ENCODE results near the gene RAB4A.

The RAB4A gene

GRCh38 chr1:229309684-229310083, 38.8 kb downstream of the RAB4A start:
- Histone ChIP-seq H3K9me3 (ENCODE audit: control insufficient read depth in 2 of 2, low read length in 2 of 2) (no peaks in the 10 kb centered on the region), H3K9ac (ENCODE audit: low read depth in 1 of 2, low read length in 2 of 2) (no peak overlapping the region), H3K4me3 (ENCODE audit: low read length in 2 of 2) (no peak overlapping the region), H3K4me1 (ENCODE audit: control insufficient read depth in 2 of 2, insufficient read depth in 2 of 2, low read length in 2 of 2) (no peaks in the 10 kb centered on the region), H3K36me3 (ENCODE audit: control insufficient read depth in 2 of 2, insufficient read depth in 2 of 2, low read length in 2 of 2) (peaks cover 23 to 35% of the 10 kb centered on the region in 2 donors), H3K27me3 (ENCODE audit: control insufficient read depth in 2 of 2, insufficient read depth in 2 of 2, low read length in 2 of 2) (no peaks in the 10 kb centered on the region), H3K27ac (ENCODE audit: low read depth in 2 of 2, low read length in 2 of 2) (no peak overlapping the region)

DNA sequence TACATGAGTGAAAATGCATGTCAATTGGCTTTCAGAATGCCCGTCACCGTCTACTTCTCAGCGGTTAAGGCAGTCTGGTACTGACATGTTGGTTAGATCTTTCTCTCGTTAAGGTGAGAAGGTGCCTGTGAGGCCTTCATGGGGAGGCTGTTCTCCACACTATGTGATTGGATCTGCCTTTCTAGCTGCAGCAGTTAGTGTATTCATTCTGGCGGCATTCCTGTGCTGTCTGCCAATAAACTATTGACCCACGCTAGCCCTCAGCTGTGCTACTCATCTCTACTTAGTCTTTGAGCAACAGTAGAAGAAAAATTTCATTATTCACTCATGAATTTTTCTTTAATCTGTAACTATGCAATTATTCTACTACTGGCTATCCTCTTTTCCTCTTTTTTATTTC, 39.9 kb downstream of the RAB4A start:
- H3K4me1 ChIP-seq (ENCODE audit: control insufficient read depth in 2 of 2, insufficient read depth in 2 of 2, low read length in 2 of 2), result no peaks in the 10 kb centered on the region
- H3K27ac ChIP-seq (ENCODE audit: low read depth in 2 of 2, low read length in 2 of 2), result no peak overlapping the region
- H3K36me3 ChIP-seq (ENCODE audit: control insufficient read depth in 2 of 2, insufficient read depth in 2 of 2, low read length in 2 of 2), result peaks cover 23 to 34% of the 10 kb centered on the region in 2 donors
- H3K4me3 ChIP-seq (ENCODE audit: low read length in 2 of 2), result no peak overlapping the region
- H3K9me3 ChIP-seq (ENCODE audit: control insufficient read depth in 2 of 2, low read length in 2 of 2), result no peaks in the 10 kb centered on the region
- no peaks in the 10 kb centered on the region for H3K27me3 ChIP-seq (ENCODE audit: control insufficient read depth in 2 of 2, insufficient read depth in 2 of 2, low read length in 2 of 2)
- H3K9ac ChIP-seq (ENCODE audit: low read depth in 1 of 2, low read length in 2 of 2), result no peak overlapping the region

- Histone ChIP-seq H3K27me3 (ENCODE audit: control insufficient read depth in 2 of 2, insufficient read depth in 2 of 2, low read length in 2 of 2) (no peaks in the 10 kb centered on the region), H3K4me3 (ENCODE audit: low read length in 2 of 2) (no peak overlapping the region), H3K9me3 (ENCODE audit: control insufficient read depth in 2 of 2, low read length in 2 of 2) (no peaks in the 10 kb centered on the region), H3K27ac (ENCODE audit: low read depth in 2 of 2, low read length in 2 of 2) (no peak overlapping the region), H3K9ac (ENCODE audit: low read depth in 1 of 2, low read length in 2 of 2) (no peak overlapping the region), H3K4me1 (ENCODE audit: control insufficient read depth in 2 of 2, insufficient read depth in 2 of 2, low read length in 2 of 2) (no peaks in the 10 kb centered on the region), H3K36me3 (ENCODE audit: control insufficient read depth in 2 of 2, insufficient read depth in 2 of 2, low read length in 2 of 2) (peaks cover 7 to 14% of the 10 kb centered on the region in 2 donors)
Measured at GRCh38 chr1:229316166-229316565, 45.3 kb downstream of the RAB4A start.

GRCh38 chr1:229318056-229318455, 47.1 kb downstream of the RAB4A start:
- peaks cover 4 to 11% of the 10 kb centered on the region in 2 donors for H3K36me3 ChIP-seq (ENCODE audit: control insufficient read depth in 2 of 2, insufficient read depth in 2 of 2, low read length in 2 of 2)

DNA sequence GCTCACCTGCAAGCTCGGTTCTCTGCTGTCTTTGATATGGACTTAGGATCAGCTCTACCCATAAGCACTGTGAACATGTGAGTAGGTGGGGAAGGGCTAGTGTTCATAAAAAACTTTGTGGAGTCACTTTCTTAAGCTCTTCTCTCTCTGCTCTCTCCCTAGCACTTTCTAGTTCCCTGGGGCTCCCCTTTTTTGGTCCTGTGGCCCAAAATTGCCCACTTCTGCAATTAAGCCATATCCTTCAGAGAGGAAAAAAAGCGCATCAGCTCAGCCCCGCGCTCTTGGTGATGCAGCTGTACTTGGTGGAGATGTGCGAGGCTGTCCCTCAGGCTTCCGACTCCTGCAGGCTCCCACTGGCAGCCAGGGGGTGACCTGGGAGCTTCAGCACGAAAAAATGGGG, 48.6 kb downstream of the RAB4A start:
- peaks cover 11 to 16% of the 10 kb centered on the region in 2 donors for H3K36me3 ChIP-seq (ENCODE audit: control insufficient read depth in 2 of 2, insufficient read depth in 2 of 2, low read length in 2 of 2)
- H3K27ac ChIP-seq (ENCODE audit: low read depth in 2 of 2, low read length in 2 of 2), result no peak overlapping the region
- H3K4me1 ChIP-seq (ENCODE audit: control insufficient read depth in 2 of 2, insufficient read depth in 2 of 2, low read length in 2 of 2), result no peaks in the 10 kb centered on the region
- no peaks in the 10 kb centered on the region for H3K9me3 ChIP-seq (ENCODE audit: control insufficient read depth in 2 of 2, low read length in 2 of 2)
- H3K27me3 ChIP-seq (ENCODE audit: control insufficient read depth in 2 of 2, insufficient read depth in 2 of 2, low read length in 2 of 2), result no peaks in the 10 kb centered on the region
- H3K4me3 ChIP-seq (ENCODE audit: low read length in 2 of 2), result no peak overlapping the region
- H3K9ac ChIP-seq (ENCODE audit: low read depth in 1 of 2, low read length in 2 of 2), result no peak overlapping the region

More at GRCh38 chr1:229318056-229318455, 47.1 kb downstream of the RAB4A start:
- no peak overlapping the region for H3K4me3 ChIP-seq (ENCODE audit: low read length in 2 of 2)
- H3K27ac ChIP-seq (ENCODE audit: low read depth in 2 of 2, low read length in 2 of 2), result no peak overlapping the region
- no peaks in the 10 kb centered on the region for H3K4me1 ChIP-seq (ENCODE audit: control insufficient read depth in 2 of 2, insufficient read depth in 2 of 2, low read length in 2 of 2)
- no peaks in the 10 kb centered on the region for H3K9me3 ChIP-seq (ENCODE audit: control insufficient read depth in 2 of 2, low read length in 2 of 2)
- H3K27me3 ChIP-seq (ENCODE audit: control insufficient read depth in 2 of 2, insufficient read depth in 2 of 2, low read length in 2 of 2), result no peaks in the 10 kb centered on the region
- no peak overlapping the region for H3K9ac ChIP-seq (ENCODE audit: low read depth in 1 of 2, low read length in 2 of 2)

GRCh38 chr1:229323201-229323600, 52.3 kb downstream of the RAB4A start:
- H3K36me3 ChIP-seq (ENCODE audit: control insufficient read depth in 2 of 2, insufficient read depth in 2 of 2, low read length in 2 of 2), result peaks cover 12 to 24% of the 10 kb centered on the region in 2 donors

DNA sequence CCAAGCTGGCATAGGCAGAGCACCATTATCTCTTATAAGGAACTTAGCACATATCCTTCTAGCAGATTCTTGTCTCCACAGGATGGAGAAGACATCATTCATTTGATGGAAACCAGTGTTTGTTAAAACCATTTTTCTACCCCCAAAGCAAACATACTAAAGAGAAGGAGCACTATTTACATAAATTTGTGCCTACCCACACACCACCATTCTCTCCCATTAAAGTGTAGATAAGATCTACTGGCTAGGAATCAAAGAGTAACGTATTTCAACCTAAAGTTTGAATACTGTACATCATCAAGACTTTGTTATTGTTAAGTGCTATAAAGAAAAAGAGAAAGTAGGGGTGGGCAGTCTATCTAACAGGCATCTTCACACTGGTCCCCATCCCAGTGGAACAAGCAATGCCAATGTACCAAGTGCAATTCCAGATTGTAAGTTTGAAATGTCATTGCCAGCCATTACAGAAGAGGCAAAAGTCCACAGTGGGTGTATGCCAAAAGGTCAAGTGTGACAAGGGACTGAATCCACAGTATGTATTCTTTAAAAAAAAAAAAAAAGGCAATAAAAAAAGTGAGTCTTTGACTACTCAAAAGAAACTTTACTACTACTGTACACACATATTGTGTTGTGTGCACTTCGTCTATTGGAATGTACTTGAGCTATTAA, 53.1 kb downstream of the RAB4A start:
- H3K27me3 ChIP-seq (ENCODE audit: control insufficient read depth in 2 of 2, insufficient read depth in 2 of 2, low read length in 2 of 2), result no peaks in the 10 kb centered on the region
- H3K9me3 ChIP-seq (ENCODE audit: control insufficient read depth in 2 of 2, low read length in 2 of 2), result no peaks in the 10 kb centered on the region
- peaks cover 15 to 24% of the 10 kb centered on the region in 2 donors for H3K36me3 ChIP-seq (ENCODE audit: control insufficient read depth in 2 of 2, insufficient read depth in 2 of 2, low read length in 2 of 2)
- H3K9ac ChIP-seq (ENCODE audit: low read depth in 1 of 2, low read length in 2 of 2), result no peak overlapping the region
- no peak overlapping the region for H3K4me3 ChIP-seq (ENCODE audit: low read length in 2 of 2)
- no peaks in the 10 kb centered on the region for H3K4me1 ChIP-seq (ENCODE audit: control insufficient read depth in 2 of 2, insufficient read depth in 2 of 2, low read length in 2 of 2)
- no peak overlapping the region for H3K27ac ChIP-seq (ENCODE audit: low read depth in 2 of 2, low read length in 2 of 2)

More at GRCh38 chr1:229323201-229323600, 52.3 kb downstream of the RAB4A start:
- no peak overlapping the region for H3K9ac ChIP-seq (ENCODE audit: low read depth in 1 of 2, low read length in 2 of 2)
- no peaks in the 10 kb centered on the region for H3K27me3 ChIP-seq (ENCODE audit: control insufficient read depth in 2 of 2, insufficient read depth in 2 of 2, low read length in 2 of 2)
- no peaks in the 10 kb centered on the region for H3K4me1 ChIP-seq (ENCODE audit: control insufficient read depth in 2 of 2, insufficient read depth in 2 of 2, low read length in 2 of 2)
- H3K9me3 ChIP-seq (ENCODE audit: control insufficient read depth in 2 of 2, low read length in 2 of 2), result no peaks in the 10 kb centered on the region
- no peak overlapping the region for H3K4me3 ChIP-seq (ENCODE audit: low read length in 2 of 2)
- H3K27ac ChIP-seq (ENCODE audit: low read depth in 2 of 2, low read length in 2 of 2), result no peak overlapping the region

- Histone ChIP-seq H3K9ac (ENCODE audit: low read depth in 1 of 2, low read length in 2 of 2) (no peak overlapping the region), H3K27me3 (ENCODE audit: control insufficient read depth in 2 of 2, insufficient read depth in 2 of 2, low read length in 2 of 2) (no peaks in the 10 kb centered on the region), H3K36me3 (ENCODE audit: control insufficient read depth in 2 of 2, insufficient read depth in 2 of 2, low read length in 2 of 2) (peaks cover 11 to 20% of the 10 kb centered on the region in 2 donors), H3K4me1 (ENCODE audit: control insufficient read depth in 2 of 2, insufficient read depth in 2 of 2, low read length in 2 of 2) (no peaks in the 10 kb centered on the region), H3K4me3 (ENCODE audit: low read length in 2 of 2) (peak overlapping the region in 1 of 2 donors; percentile 34), H3K9me3 (ENCODE audit: control insufficient read depth in 2 of 2, low read length in 2 of 2) (no peaks in the 10 kb centered on the region), H3K27ac (ENCODE audit: low read depth in 2 of 2, low read length in 2 of 2) (no peak overlapping the region)
Measured at GRCh38 chr1:229325401-229325800, 54.5 kb downstream of the RAB4A start.

GRCh38 chr1:229325853-229326487, 55.1 kb downstream of the RAB4A start:
- peak overlapping the region in 1 of 2 donors; percentile 34 for H3K4me3 ChIP-seq (ENCODE audit: low read length in 2 of 2)
- peaks cover 11 to 20% of the 10 kb centered on the region in 2 donors for H3K36me3 ChIP-seq (ENCODE audit: control insufficient read depth in 2 of 2, insufficient read depth in 2 of 2, low read length in 2 of 2)
- no peaks in the 10 kb centered on the region for H3K9me3 ChIP-seq (ENCODE audit: control insufficient read depth in 2 of 2, low read length in 2 of 2)
- H3K27ac ChIP-seq (ENCODE audit: low read depth in 2 of 2, low read length in 2 of 2), result no peak overlapping the region
- no peaks in the 10 kb centered on the region for H3K4me1 ChIP-seq (ENCODE audit: control insufficient read depth in 2 of 2, insufficient read depth in 2 of 2, low read length in 2 of 2)
- no peaks in the 10 kb centered on the region for H3K27me3 ChIP-seq (ENCODE audit: control insufficient read depth in 2 of 2, insufficient read depth in 2 of 2, low read length in 2 of 2)
- H3K9ac ChIP-seq (ENCODE audit: low read depth in 1 of 2, low read length in 2 of 2), result no peak overlapping the region

- H3K36me3 ChIP-seq (ENCODE audit: control insufficient read depth in 2 of 2, insufficient read depth in 2 of 2, low read length in 2 of 2), result peaks cover 11 to 20% of the 10 kb centered on the region in 2 donors
Measured at GRCh38 chr1:229326601-229327000, 55.7 kb downstream of the RAB4A start.

More at GRCh38 chr1:229326601-229327000, 55.7 kb downstream of the RAB4A start:
- Histone ChIP-seq H3K27ac (ENCODE audit: low read depth in 2 of 2, low read length in 2 of 2) (no peak overlapping the region), H3K9ac (ENCODE audit: low read depth in 1 of 2, low read length in 2 of 2) (no peak overlapping the region), H3K27me3 (ENCODE audit: control insufficient read depth in 2 of 2, insufficient read depth in 2 of 2, low read length in 2 of 2) (no peaks in the 10 kb centered on the region), H3K4me3 (ENCODE audit: low read length in 2 of 2) (no peak overlapping the region), H3K9me3 (ENCODE audit: control insufficient read depth in 2 of 2, low read length in 2 of 2) (no peaks in the 10 kb centered on the region), H3K4me1 (ENCODE audit: control insufficient read depth in 2 of 2, insufficient read depth in 2 of 2, low read length in 2 of 2) (no peaks in the 10 kb centered on the region)
